Measurements from ENCODE around the gene SPINK8.
"Not testable (repeated sequence)": the region's sequence is repeated elsewhere in the genome, so short reads cannot be mapped to it uniquely, and the experiment has no call there.

SPINK8 gene

DNA sequence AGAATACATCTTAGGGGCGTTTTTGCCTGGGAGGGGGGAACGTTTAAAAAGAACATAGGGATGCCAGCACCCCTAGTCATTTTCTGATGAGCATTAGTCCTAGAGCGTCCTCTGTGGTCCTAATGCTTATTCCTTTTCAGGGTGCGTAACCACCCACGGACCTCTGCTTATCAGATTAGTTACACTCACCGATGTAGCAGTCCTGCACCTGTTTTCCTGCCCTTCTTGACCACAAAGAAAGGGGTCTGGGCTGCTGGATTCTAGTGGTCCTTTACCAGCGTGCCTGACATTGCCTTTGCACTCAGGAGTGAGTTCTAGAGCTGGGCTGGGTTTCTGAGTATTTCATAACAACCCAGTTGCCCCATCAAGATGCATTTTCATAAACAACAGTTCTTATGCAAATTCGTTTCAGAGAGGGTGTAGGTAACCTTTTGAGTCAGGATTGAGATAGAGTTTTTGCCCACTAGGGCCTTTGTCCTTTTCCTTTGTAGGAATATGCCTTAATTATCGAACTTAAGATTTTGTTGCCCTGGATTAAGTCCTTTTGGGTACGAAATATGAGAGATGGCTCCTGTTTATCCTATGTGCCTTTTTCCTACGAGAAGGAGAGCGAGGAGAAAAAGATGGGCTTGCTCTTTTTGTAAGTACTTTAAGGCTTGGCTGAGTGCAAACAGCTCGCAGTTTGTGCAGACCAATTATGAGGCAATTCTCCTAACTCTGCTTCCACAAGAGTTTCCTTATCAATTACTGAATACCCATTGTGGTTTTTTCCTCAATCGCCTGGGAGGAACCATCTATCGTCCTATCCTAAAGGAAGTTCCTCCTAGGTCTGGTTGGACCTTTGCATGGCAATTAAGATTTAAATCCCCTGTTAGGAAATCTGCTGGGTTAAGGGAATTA is at the start of gene SPINK8:
TSS of gene SPINK8 (minus strand) at position 316 of the 900 bp plus-strand sequence. CDS start 5,320 bp downstream, outside the sequence.
- in situ Hi-C loops (cut with MboI; ENCODE audit: low sequenced_read_pairs): not testable (repeated sequence)

DNA sequence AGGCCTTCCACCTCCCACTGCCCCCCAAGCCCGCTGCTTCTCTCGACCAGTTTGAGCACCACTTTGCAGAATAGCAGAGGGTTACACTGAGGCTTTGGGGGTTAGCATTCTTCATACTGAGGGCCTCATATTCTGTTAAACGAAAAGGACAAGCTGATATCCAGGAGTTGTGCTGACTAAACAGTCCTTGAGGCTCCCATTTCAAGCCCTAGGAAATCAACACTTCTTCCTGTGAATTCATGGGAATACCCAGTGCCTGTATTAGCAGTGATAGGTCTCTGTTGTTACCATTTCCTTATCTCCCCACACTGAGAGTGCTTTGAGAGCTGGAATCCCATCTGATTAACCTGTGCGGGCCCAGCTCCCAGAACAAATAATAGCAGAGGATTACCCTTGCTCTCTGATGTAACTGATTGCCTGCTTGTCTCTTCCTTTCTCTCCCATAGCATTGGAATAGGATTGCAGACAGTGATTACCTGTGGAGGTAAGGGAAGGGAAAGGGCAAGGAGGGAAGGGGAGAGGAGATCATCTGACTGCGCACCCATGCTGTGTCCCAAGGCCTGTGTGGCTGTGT is 39.5 kb upstream of the SPINK8 start:
- in situ Hi-C loops (cut with MboI; ENCODE audit: low sequenced_read_pairs): no loop called here

GRCh38 chr3:48372377-48372770 is 38.9 kb upstream of the SPINK8 start:
- in situ Hi-C loops (cut with MboI; ENCODE audit: low sequenced_read_pairs): no loop called here

- in situ Hi-C loops (cut with MboI; ENCODE audit: low sequenced_read_pairs): no loop called here
Measured at GRCh38 chr3:48371651-48372376, 38.4 kb upstream of the SPINK8 start, which contains the start of gene FBXW12. Gene FBXW12 (plus strand): TSS chr3:48372219. CDS start chr3:48372768, 549 bp downstream.

DNA sequence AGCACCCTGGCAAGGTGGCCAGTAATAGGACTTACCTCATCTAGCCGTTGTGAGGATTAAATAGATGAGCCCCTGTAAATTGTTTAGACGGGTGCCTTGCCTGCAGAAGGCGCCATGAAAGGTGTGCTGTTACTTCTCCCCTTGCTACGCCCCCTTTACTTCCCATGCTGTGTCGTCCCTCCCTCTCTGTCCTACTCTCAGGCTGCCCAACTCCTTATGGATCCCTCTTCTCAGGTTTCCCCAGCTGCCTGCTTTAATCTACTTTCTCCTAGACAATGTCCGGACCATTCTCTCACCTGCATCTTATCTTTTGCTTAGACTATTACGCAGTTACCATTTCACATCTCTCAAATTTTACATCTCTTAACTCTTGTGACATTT is 36.9 kb upstream of the SPINK8 start:
- in situ Hi-C loops (cut with MboI; ENCODE audit: low sequenced_read_pairs): no loop called here

DNA sequence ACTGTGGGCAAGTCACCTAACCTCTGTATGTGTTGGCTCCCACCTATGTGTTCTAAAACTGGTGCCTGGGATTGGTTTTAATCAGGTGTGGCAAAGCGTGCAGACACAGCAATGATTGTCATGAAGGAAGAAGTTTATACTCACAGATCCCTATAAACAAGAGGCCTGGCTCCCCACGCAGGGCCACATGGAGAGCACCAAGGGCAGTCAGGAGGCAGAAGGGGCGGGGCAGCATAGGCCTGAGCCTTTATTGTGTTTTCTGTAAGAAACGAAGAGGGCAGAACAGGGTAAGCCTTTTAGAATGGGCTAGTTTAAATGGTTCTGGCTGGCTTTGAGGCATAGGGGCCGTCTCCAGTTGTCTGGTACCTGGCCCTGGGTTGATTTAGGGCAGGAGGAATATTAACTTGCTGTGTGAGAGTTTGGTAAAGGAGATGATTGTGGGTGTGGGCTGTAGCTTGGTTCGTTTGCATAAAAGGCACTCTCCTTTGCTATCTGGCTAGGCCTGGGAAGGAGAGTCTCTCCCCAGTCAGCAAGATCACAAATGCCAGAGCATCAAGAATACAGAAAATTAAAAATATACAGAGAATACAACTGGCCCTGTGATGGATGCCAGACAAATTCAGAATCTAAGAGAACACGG is 36.4 kb upstream of the SPINK8 start:
- in situ Hi-C loops (cut with MboI; ENCODE audit: low sequenced_read_pairs): no loop called here

DNA sequence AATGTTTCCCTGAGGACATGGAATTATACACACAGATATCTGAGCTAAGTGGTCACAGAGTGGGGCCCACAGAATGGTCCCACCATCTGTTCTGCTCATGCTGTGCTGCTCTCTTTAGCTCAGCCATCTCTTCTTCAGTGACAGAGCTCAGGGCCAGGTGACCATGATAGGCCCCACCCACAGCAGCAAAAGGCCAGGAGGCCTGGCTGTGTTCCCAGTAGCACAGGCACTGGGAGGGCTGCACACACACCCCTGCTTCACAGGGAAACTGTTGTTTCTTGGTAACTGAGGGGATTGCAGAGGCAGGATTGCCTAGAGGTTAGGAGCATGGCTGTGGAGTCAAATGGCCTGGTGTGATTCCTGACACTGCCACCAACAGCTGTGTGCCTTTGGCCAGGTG is 33.7 kb upstream of the SPINK8 start:
- in situ Hi-C loops (cut with MboI; ENCODE audit: low sequenced_read_pairs): no loop called here

GRCh38 chr3:48364840-48365239 is 31.4 kb upstream of the SPINK8 start:
- in situ Hi-C loops (cut with MboI; ENCODE audit: low sequenced_read_pairs): no loop called here

- in situ Hi-C loops (cut with MboI; ENCODE audit: low sequenced_read_pairs): no loop called here
Measured at GRCh38 chr3:48361928-48362327, 28.5 kb upstream of the SPINK8 start.

DNA sequence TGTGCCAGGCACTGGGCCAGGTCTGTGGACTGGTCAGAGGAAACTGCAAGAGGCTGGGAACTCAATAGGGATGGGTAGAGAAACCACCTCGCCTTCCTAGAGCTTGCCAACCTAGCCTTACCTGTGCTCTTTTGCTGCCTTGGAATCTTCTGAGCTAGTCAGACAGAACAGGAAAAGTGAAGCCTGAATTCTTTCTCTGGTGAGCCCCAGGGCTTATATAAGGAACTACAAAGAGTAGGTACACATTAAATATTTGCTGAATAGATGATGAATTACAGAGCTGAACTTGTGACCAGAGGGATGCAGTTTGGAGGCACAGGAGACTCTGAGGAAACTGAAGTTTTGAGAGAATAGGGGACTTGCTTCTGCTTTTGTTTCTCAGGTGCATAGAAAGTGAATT is 23.0 kb upstream of the SPINK8 start:
- in situ Hi-C loops (cut with MboI; ENCODE audit: low sequenced_read_pairs): no loop called here

GRCh38 chr3:48353987-48354386 is 20.5 kb upstream of the SPINK8 start:
- in situ Hi-C loops (cut with MboI; ENCODE audit: low sequenced_read_pairs): no loop called here

DNA sequence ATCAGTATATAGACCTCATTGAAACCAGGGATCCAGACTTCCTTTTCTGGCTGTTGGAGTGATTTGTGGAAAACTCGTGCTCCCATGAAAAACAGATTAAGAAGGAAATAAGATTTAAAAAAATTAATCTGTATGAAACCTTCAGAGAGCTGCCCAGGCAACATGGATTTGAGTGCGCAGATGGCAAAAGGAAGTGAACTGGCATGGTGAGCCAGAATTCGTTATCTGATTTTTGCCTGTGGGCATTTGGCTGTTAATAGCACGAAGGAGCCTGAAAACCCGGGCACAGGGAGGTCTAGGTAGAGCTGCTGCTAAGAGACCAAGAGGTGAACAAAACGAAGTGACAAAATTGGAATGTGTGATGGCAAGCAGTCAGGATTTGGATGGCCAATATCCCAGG is 19.1 kb upstream of the SPINK8 start:
- in situ Hi-C loops (cut with MboI; ENCODE audit: low sequenced_read_pairs): no loop called here

DNA sequence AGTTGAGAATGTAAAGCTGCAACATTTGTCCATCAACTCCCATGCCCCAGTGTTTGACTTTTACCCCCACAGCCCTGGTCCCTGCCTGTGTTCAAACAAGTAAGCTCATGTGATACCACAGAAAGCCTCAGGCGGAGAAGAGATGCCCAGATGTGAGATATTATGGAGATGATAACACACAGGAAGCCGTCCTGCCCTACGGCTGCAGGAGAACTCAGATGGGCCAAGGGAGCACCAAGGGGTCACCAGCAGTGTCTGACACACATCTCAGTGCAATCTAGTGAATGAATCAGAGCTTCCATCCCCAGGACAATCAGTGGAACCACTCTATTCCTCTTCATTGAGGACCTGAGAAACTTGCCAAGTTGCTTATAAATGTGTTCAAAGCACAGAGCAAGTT is 14.0 kb upstream of the SPINK8 start:
- in situ Hi-C loops (cut with MboI; ENCODE audit: low sequenced_read_pairs): no loop called here

- in situ Hi-C loops (cut with MboI; ENCODE audit: low sequenced_read_pairs): no loop called here
Measured at GRCh38 chr3:48345946-48346572, 12.6 kb upstream of the SPINK8 start.

DNA sequence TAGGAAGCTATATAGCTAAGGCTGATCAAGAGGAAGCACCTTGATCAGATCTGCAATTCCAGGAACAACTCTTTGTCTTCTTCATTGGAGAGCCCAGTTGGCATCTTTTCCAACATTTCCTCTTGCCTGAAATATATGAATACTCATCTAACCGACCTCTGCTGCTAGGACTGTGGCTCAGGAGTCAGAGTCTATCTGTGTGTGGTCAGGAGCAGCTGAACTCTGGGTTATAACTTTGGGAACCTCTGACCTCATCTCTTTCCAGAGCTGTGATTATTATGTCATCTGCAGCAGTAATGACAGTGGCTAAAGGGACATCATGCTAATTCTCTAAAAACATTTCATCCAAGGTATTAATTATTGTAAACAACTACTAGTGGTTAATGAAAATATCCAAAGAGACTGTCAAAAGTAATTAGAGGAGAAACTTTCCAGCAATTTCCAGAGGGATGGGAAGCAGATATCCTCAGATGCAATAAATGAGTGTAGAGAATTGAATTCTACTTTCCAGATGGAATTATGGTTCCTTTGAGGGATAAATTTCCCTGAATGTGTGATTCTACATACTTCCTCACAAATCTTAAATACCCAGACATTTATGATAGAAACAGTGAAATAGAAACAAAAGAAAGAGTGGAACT is 11.5 kb upstream of the SPINK8 start:
- in situ Hi-C loops (cut with MboI; ENCODE audit: low sequenced_read_pairs): no loop called here

DNA sequence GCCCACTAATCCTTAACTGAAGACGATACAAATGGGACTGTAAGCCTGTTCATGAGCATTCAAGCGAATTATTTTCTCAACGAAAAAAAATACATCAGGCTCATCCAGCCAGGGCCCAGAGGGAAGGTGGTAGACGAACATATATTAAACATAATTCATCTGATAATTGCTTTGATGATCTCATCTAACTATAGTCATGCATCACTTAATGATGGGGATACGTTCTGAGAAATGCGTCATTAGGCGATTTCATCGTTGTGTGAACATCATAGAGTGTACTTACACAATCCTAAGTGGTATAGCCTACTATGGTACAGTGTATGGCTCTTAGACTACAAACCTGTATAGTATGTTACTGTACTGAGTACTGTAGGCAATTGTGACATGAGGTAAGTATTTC is 10.0 kb upstream of the SPINK8 start:
- in situ Hi-C loops (cut with MboI; ENCODE audit: low sequenced_read_pairs): no loop called here

DNA sequence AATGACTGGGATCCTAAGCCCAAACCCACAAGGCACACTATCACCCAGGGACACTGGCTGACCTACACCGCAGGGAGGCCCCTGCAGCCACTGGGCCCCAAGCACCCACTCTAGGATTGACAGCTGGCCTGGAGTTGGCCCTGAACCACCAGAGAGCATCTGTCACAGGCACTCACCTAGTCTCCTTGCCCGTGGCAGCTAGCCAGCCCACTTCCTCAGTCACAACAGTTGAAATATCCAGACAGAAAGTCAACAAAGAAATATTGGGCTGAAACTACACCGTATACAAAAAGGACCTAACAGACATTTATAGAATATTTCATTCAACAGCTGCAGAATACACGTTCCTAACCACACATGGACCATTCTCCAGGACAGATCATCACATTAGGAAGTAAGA is 5.2 kb upstream of the SPINK8 start:
- in situ Hi-C loops (cut with MboI; ENCODE audit: low sequenced_read_pairs): no loop called here

DNA sequence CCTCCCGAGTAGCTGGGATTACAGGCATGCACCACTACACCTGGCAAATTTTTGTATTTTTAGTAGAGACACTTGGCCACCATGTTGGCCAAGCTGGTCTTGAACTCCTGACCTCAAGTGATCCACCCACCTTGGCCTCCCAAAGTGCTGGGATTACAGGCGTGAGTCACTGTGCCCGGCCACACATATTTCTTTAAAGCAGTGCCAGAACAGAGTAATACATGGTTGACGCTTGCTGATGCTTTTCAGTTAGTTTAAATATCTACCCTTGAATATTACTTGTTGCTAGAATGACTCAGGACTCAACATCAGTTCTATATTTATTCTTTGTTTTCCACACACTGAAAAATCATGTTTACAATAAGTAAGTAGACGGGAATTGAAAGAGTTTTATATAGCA is 4.1 kb upstream of the SPINK8 start:
- in situ Hi-C loops (cut with MboI; ENCODE audit: low sequenced_read_pairs): not testable (repeated sequence)

- in situ Hi-C loops (cut with MboI; ENCODE audit: low sequenced_read_pairs): not testable (repeated sequence)
Measured at GRCh38 chr3:48335286-48335685, 1.8 kb upstream of the SPINK8 start.

DNA sequence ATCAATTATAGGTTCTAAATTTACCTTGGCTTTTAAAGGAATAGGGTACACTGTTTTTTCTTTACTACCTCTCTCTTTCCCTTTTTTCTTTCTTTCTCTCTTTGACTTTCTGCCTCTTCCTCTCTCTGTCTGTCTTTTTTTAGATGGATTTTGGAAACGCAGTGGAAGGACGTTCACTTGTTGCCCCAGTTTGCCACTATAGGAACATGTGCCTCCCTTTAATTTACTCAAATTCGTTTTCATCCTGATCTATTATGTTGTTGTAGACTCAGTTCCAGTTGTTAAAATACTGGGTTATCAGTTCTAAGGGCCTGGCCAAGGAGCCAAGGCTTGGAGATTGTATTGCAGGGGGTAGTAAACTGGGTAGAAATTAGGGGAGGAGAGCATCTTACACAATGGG is 1.1 kb upstream of the SPINK8 start:
- in situ Hi-C loops (cut with MboI; ENCODE audit: low sequenced_read_pairs): no loop called here
